ENCODE measurements around the gene XAGE2. TPM values are rescaled to one million over a fixed set of nuclear protein-coding genes. Genes with fewer than 3 reads are reported as not detected.

XAGE2 gene
- total and polyA plus RNA-seq, 2 of the 8 experiments (the other 6 are each of a cell fraction or from before 2014, with no cell fraction given) = not detected

DNA sequence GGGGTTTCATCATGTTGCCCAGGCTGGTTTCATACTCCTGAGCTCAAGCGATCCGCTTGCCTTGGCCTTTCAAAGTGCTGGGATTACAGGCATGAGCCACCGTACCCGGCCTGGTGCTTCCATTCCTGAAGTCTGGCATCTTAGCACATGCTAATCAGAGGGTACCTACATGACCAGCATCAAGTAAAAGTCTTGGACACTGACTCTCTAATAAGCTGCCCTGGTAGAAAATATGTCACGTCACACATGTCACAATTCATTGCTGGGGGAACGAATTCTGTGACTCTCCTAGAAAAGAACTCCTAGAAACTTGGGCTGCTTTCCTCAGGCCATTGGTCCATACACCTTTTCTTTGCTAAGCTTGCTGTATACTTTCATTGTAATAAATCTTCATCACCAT lies 19.1 kb upstream of the XAGE2 start:
- POLR2A ChIA-PET (ENCODE audit: partially characterized antibody) = no interaction called here
- H4K91ac ChIP-seq (replicated peaks; ENCODE audit: insufficient read length, low read length) = no peak overlapping the region
- FAIRE-seq (no peak), DNase-seq (ENCODE audit: low read depth in 1 of 2, low spot score in 2 of 2) (no peak)
- no peaks in the 10 kb centered on the region for H3K79me1 ChIP-seq (ENCODE audit: low read depth, low read length)
- CTCF ChIA-PET (ENCODE audit: partially characterized antibody) = no interaction called here
- H4K8ac ChIP-seq (ENCODE audit: extremely low read depth, insufficient read depth, low read length) = no peak overlapping the region
- no peak overlapping the region for H3K9ac ChIP-seq (replicated peaks in 1 of 4; ENCODE audit: extremely low read depth in 1 of 4, low read depth in 3 of 4, low read length in 3 of 4)
- no peak overlapping the region for H2BK12ac ChIP-seq (ENCODE audit: low read depth, low read length)
- H3K18ac ChIP-seq (ENCODE audit: extremely low read depth, low read length) = no peak overlapping the region
- H3K56ac ChIP-seq (replicated peaks; ENCODE audit: insufficient read length, low read depth, low read length) = no peak overlapping the region
- no peak overlapping the region for H3K23ac ChIP-seq (ENCODE audit: insufficient read length)
- H2AK5ac ChIP-seq (ENCODE audit: low read depth, low read length) = no peak overlapping the region
- H3K27ac ChIP-seq (ENCODE audit: low read depth, low read length) = no peak overlapping the region
- no peak overlapping the region for H3K4me2 ChIP-seq (ENCODE audit: insufficient read depth in 1 of 2, low read depth in 2 of 2, low read length in 2 of 2)
- H2BK15ac ChIP-seq (ENCODE audit: low read length) = no peak overlapping the region
- H3K4me1 ChIP-seq (replicated peaks in 1 of 4; ENCODE audit: control insufficient read depth in 3 of 4, insufficient read depth in 4 of 4, low read length in 3 of 4) = peaks cover 0 to 4% (median 0%) of the 10 kb centered on the region in 4 experiments; a peak in 3 of 7 replicates
- no peaks in the 10 kb centered on the region for H3K23me2 ChIP-seq (ENCODE audit: low read depth, low read length)
- H2BK20ac ChIP-seq (ENCODE audit: low read length) = no peak overlapping the region
- 80% methylated on average over 1 of the region's 6 CpGs; no CpG with 5 or more reads in 1 of the 2 experiments for WGBS, 2 experiments (ENCODE audit: extremely low coverage in 1 of 2, insufficient coverage in 1 of 2, insufficient read length in 1 of 2, insufficient replicate concordance in 2 of 2, low coverage in 1 of 2, low lambda C conversion rate in 2 of 2, missing lambda C conversion rate in 1 of 2)
- H3K27me3 ChIP-seq (replicated peaks in 1 of 4; ENCODE audit: control insufficient read depth in 3 of 4, extremely low read depth in 1 of 4, insufficient read depth in 3 of 4, low read length in 3 of 4) = no peaks in the 10 kb centered on the region
- H3K14ac ChIP-seq (ENCODE audit: insufficient read length) = no peak overlapping the region
- H4K20me1 ChIP-seq (replicated peaks in 1 of 2; ENCODE audit: control insufficient read depth in 1 of 2, insufficient read depth in 2 of 2, low read length in 2 of 2) = no peaks in the 10 kb centered on the region
- H3K79me2 ChIP-seq (ENCODE audit: control insufficient read depth in 1 of 2, insufficient read depth in 2 of 2, low read length in 2 of 2) = no peaks in the 10 kb centered on the region
- H3K9me3 ChIP-seq (ENCODE audit: insufficient read depth in 2 of 2, low read depth in 1 of 2, low read length in 1 of 2) = no peaks in the 10 kb centered on the region
- H2AFZ ChIP-seq (ENCODE audit: low read length) = no peak overlapping the region
- no peak overlapping the region for H2BK5ac ChIP-seq (ENCODE audit: low read depth, low read length)
- H3K4ac ChIP-seq (replicated peaks; ENCODE audit: insufficient read length, low read depth, low read length) = no peak overlapping the region
- H4K5ac ChIP-seq (ENCODE audit: insufficient read length, low read depth, low read length) = no peak overlapping the region
- no peak overlapping the region for H2BK120ac ChIP-seq (replicated peaks; ENCODE audit: low read depth, low read length)
- H3K4me3 ChIP-seq (ENCODE audit: extremely low read depth in 1 of 4, insufficient read depth in 2 of 4, low read depth in 3 of 4, low read length in 4 of 4) = no peak overlapping the region
- H3K36me3 ChIP-seq (ENCODE audit: control insufficient read depth in 2 of 4, insufficient read depth in 4 of 4, low read length in 3 of 4) = no peaks in the 10 kb centered on the region
- TF ChIP-seq EP300 (IDR thresholded peaks at IDR 0.05; ENCODE audit: borderline replicate concordance in 1 of 2, low read depth in 2 of 2, low read length in 2 of 2) = no peak
- TF ChIP-seq CEBPB (IDR thresholded peaks at IDR 0.05; ENCODE audit: low read depth, low read length) = no peak
- TF ChIP-seq TBP (IDR thresholded peaks at IDR 0.05; ENCODE audit: low read depth, low read length) = no peak
- no peak for TF ChIP-seq EGR1 (IDR thresholded peaks at IDR 0.05; ENCODE audit: borderline replicate concordance, low read depth, low read length)
- TF ChIP-seq CHD1 (IDR thresholded peaks at IDR 0.05; ENCODE audit: low read depth, low read length) = no peak
- TF ChIP-seq, protein P1, sequence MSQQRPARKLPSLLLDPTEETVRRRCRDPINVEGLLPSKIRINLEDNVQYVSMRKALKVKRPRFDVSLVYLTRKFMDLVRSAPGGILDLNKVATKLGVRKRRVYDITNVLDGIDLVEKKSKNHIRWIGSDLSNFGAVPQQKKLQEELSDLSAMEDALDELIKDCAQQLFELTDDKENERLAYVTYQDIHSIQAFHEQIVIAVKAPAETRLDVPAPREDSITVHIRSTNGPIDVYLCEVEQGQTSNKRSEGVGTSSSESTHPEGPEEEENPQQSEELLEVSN (IDR thresholded peaks at IDR 0.05) = no peak
- no peak for TF ChIP-seq JUN (IDR thresholded peaks at IDR 0.05; ENCODE audit: low read depth, low read length)
- no peak for TF ChIP-seq GTF2F1 (IDR thresholded peaks at IDR 0.05; ENCODE audit: borderline replicate concordance, low read depth, low read length)
- no peak for TF ChIP-seq GABPA (IDR thresholded peaks at IDR 0.05; ENCODE audit: borderline replicate concordance, insufficient read depth, low read length)
- TF ChIP-seq RNF2 (IDR thresholded peaks at IDR 0.05; ENCODE audit: borderline replicate concordance, low read depth, low read length, missing control alignments, poor library complexity, severe bottlenecking) = no peak
- no peak for TF ChIP-seq CBX5 (IDR thresholded peaks at IDR 0.05; ENCODE audit: low read depth, low read length)
- TF ChIP-seq POLR2AphosphoS5 (IDR thresholded peaks at IDR 0.05; ENCODE audit: low read depth, low read length) = no peak
- no peak for TF ChIP-seq TAF7 (optimal IDR thresholded peaks at IDR 0.05; ENCODE audit: borderline replicate concordance, low read depth, low read length)
- TF ChIP-seq KDM5A (IDR thresholded peaks at IDR 0.05; ENCODE audit: low read length) = no peak

All from H1 (cell line).